Hindlimb muscle (tissue), 1 donor: ENCODE results near the gene MYO9A. TPM values are rescaled to one million over a fixed set of nuclear protein-coding genes. Genes with fewer than 3 reads are reported as not detected.
"Not testable (repeated sequence)": the region's sequence is repeated elsewhere in the genome, so short reads cannot be mapped to it uniquely, and the experiment has no call there.

Source experiments
- DNase-seq: peaks from one replicate; pipeline ENCODE4 v3.0.0-alpha.2; 2013
- polyA plus RNA-seq: library from polyadenylated mRNA; unstranded; fragments of 120-200 nt; gene quantifications from one replicate; pipeline ENCODE4 v1.2.1, GENCODE V29; 2013; ENCODE audit not compliant: insufficient read length

MYO9A gene
- polyA plus RNA-seq, 1 donor: 33.3 TPM

GRCh38 chr15:72092691-72093090 lies 25.3 kb downstream of the MYO9A start:
- no peak for DNase-seq

GRCh38 chr15:72092006-72092405 lies 25.9 kb downstream of the MYO9A start:
- no peak for DNase-seq

- no peak for DNase-seq
These were observed 30.9 kb downstream of the MYO9A start for GRCh38 chr15:72086920-72087648.

- no peak for DNase-seq
These were observed 31.8 kb downstream of the MYO9A start for GRCh38 chr15:72086010-72086697.

GRCh38 chr15:72082176-72082575 lies 35.8 kb downstream of the MYO9A start:
- no peak for DNase-seq

GRCh38 chr15:72078887-72079286 lies 39.1 kb downstream of the MYO9A start:
- DNase-seq: no peak

- DNase-seq: no peak
These were observed 40.0 kb downstream of the MYO9A start for GRCh38 chr15:72077950-72078349.

GRCh38 chr15:72074335-72075060 lies 43.5 kb downstream of the MYO9A start:
- no peak for DNase-seq

- DNase-seq: not testable (repeated sequence)
These were observed 46.5 kb downstream of the MYO9A start for GRCh38 chr15:72071448-72071825.

GRCh38 chr15:72070817-72071447 lies 47.0 kb downstream of the MYO9A start:
- DNase-seq: no peak

- no peak for DNase-seq
These were observed 49.1 kb downstream of the MYO9A start for GRCh38 chr15:72068856-72069255.

GRCh38 chr15:72065801-72066200 lies 52.1 kb downstream of the MYO9A start:
- no peak for DNase-seq

GRCh38 chr15:72063186-72063585 lies 54.8 kb downstream of the MYO9A start:
- no peak for DNase-seq

GRCh38 chr15:72062319-72062718 lies 55.6 kb downstream of the MYO9A start:
- no peak for DNase-seq

GRCh38 chr15:72060687-72061250 lies 57.2 kb downstream of the MYO9A start:
- DNase-seq: no peak

GRCh38 chr15:72058585-72058984 lies 59.4 kb downstream of the MYO9A start:
- no peak for DNase-seq

GRCh38 chr15:72057548-72058091 lies 60.3 kb downstream of the MYO9A start:
- no peak for DNase-seq

GRCh38 chr15:72056217-72056616 lies 61.7 kb downstream of the MYO9A start:
- DNase-seq: not testable (repeated sequence)

GRCh38 chr15:72053297-72053696 lies 64.7 kb downstream of the MYO9A start:
- DNase-seq: not testable (repeated sequence)

- DNase-seq: no peak
These were observed 67.2 kb downstream of the MYO9A start for GRCh38 chr15:72050700-72051099.

GRCh38 chr15:72047020-72047419 lies 70.9 kb downstream of the MYO9A start:
- no peak for DNase-seq

- DNase-seq: peak; percentile 71
These were observed 73.0 kb downstream of the MYO9A start for GRCh38 chr15:72044956-72045355.
